GM12801 (cell line): Measurements from ENCODE around the gene CHSY3.

Source experiments
- TF ChIP-seq, protein P1 (sequence below): IDR thresholded peaks from one replicate; pipeline ENCODE4 v1.5.1; 2011; ENCODE audit warnings: control low read depth; ENCODE audit not compliant: insufficient read length; ENCODE audit errors: extremely low read depth

The CHSY3 gene

GRCh38 chr5:130231786-130232185, 327.5 kb downstream of the CHSY3 start:
- TF ChIP-seq, protein P1, sequence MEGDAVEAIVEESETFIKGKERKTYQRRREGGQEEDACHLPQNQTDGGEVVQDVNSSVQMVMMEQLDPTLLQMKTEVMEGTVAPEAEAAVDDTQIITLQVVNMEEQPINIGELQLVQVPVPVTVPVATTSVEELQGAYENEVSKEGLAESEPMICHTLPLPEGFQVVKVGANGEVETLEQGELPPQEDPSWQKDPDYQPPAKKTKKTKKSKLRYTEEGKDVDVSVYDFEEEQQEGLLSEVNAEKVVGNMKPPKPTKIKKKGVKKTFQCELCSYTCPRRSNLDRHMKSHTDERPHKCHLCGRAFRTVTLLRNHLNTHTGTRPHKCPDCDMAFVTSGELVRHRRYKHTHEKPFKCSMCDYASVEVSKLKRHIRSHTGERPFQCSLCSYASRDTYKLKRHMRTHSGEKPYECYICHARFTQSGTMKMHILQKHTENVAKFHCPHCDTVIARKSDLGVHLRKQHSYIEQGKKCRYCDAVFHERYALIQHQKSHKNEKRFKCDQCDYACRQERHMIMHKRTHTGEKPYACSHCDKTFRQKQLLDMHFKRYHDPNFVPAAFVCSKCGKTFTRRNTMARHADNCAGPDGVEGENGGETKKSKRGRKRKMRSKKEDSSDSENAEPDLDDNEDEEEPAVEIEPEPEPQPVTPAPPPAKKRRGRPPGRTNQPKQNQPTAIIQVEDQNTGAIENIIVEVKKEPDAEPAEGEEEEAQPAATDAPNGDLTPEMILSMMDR: no peak

DNA sequence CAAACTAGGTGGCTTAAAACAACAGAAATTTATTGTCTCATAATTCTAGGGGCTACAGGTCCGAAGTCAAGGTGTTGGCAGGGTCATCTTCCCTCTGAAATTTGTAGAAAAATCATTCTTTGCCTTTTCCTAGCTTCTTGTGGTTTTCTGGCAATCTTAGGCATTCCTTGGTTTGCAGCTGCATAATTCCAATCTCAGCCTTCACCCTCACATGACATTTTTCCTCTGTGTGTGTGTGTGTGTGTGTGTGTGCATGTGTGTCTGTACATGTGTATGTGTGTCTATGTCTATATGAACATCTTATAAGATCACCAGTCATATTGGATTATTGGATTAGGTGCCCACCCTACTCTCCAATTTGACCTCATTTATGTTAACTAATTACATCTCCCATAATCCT, 330.6 kb downstream of the CHSY3 start:
- TF ChIP-seq, protein P1: no peak
